Mesothelial cell of epicardium (in vitro differentiated cells): ENCODE data around the gene KLHL29. TPM values are rescaled to one million over a fixed set of nuclear protein-coding genes. Genes with fewer than 3 reads are reported as not detected.

Experiments used
- DNase-seq, 2 experiments: peaks; one replicate each; pipeline ENCODE4 v3.0.0; 2021; ENCODE audit warnings: low spot score in 2 of 2; ENCODE audit not compliant: unreplicated experiment in 2 of 2
- H3K27ac Mint-ChIP-seq: 2 replicates; pipeline ENCODE4 v1.8.0; 2021; ENCODE audit warnings: mixed read lengths
- H3K27me3 Mint-ChIP-seq: 2 replicates; pipeline ENCODE4 v1.8.0; 2021; ENCODE audit warnings: low read depth, mixed read lengths
- H3K36me3 Mint-ChIP-seq: 2 replicates; pipeline ENCODE4 v1.8.0; 2021; ENCODE audit warnings: mixed read lengths
- H3K4me1 Mint-ChIP-seq: 2 replicates; pipeline ENCODE4 v1.8.0; 2021; ENCODE audit warnings: mixed read lengths
- H3K4me3 Mint-ChIP-seq: 2 replicates; pipeline ENCODE4 v1.8.0; 2021; ENCODE audit warnings: mild to moderate bottlenecking, moderate library complexity, mixed read lengths
- H3K9me3 Mint-ChIP-seq: 2 replicates; pipeline ENCODE4 v1.8.0; 2021; ENCODE audit warnings: mixed read lengths
- CTCF ChIP-seq: fragments of 200-600 bp; sonication (generic); IDR thresholded peaks from one replicate; pipeline ENCODE4 v1.5.0; 2021; ENCODE audit warnings: antibody characterized with exemption; ENCODE audit not compliant: unreplicated experiment
- total RNA-seq: library from RNA; stranded (reverse); gene quantifications from 3 replicates; pipeline ENCODE4 v1.2.1, GENCODE V29; 2021

KLHL29 gene
- total RNA-seq, 1 donor from 2014 or later: 28.3 TPM

- TF ChIP-seq CTCF: no peak
- Mint-ChIP-seq H3K4me1 (peaks cover 4% of the 10 kb centered on the region), H3K27ac (no peak overlapping the region), H3K27me3 (no peaks in the 10 kb centered on the region), H3K9me3 (peaks cover 3% of the 10 kb centered on the region), H3K36me3 (no peaks in the 10 kb centered on the region), H3K4me3 (no peak overlapping the region)
- no peak for DNase-seq
Observed at GRCh38 chr2:23603581-23603980, 218.6 kb downstream of the KLHL29 start.

GRCh38 chr2:23604731-23605130 lies 219.8 kb downstream of the KLHL29 start:
- Mint-ChIP-seq H3K4me1 (peaks cover 4% of the 10 kb centered on the region), H3K27me3 (no peaks in the 10 kb centered on the region), H3K9me3 (peaks cover 11% of the 10 kb centered on the region), H3K36me3 (peaks cover 4% of the 10 kb centered on the region), H3K4me3 (no peak overlapping the region), H3K27ac (no peak overlapping the region)
- DNase-seq: no peak
- no peak for TF ChIP-seq CTCF

- Mint-ChIP-seq H3K4me3 (no peak overlapping the region), H3K36me3 (peaks cover 4% of the 10 kb centered on the region), H3K27me3 (no peaks in the 10 kb centered on the region), H3K9me3 (peaks cover 11% of the 10 kb centered on the region), H3K27ac (no peak overlapping the region), H3K4me1 (peaks cover 4% of the 10 kb centered on the region)
- DNase-seq: no peak
- no peak for TF ChIP-seq CTCF
Observed at GRCh38 chr2:23605236-23605635, 220.3 kb downstream of the KLHL29 start.

GRCh38 chr2:23606196-23606595 lies 221.2 kb downstream of the KLHL29 start:
- Mint-ChIP-seq H3K27me3 (no peaks in the 10 kb centered on the region), H3K9me3 (peaks cover 20% of the 10 kb centered on the region), H3K27ac (no peak overlapping the region), H3K4me1 (peaks cover 4% of the 10 kb centered on the region), H3K36me3 (peaks cover 11% of the 10 kb centered on the region), H3K4me3 (no peak overlapping the region)
- TF ChIP-seq CTCF: no peak
- no peak for DNase-seq

GRCh38 chr2:23606968-23607367 lies 222.0 kb downstream of the KLHL29 start:
- H3K9me3 Mint-ChIP-seq: peaks cover 28% of the 10 kb centered on the region
- no peak overlapping the region for H3K27ac Mint-ChIP-seq
- no peak overlapping the region for H3K4me3 Mint-ChIP-seq
- DNase-seq: no peak
- no peak for TF ChIP-seq CTCF
- peaks cover 19% of the 10 kb centered on the region for H3K36me3 Mint-ChIP-seq
- peaks cover 4% of the 10 kb centered on the region for H3K4me1 Mint-ChIP-seq
- no peaks in the 10 kb centered on the region for H3K27me3 Mint-ChIP-seq

- Mint-ChIP-seq H3K4me3 (no peak overlapping the region), H3K4me1 (peaks cover 4% of the 10 kb centered on the region)
Observed at GRCh38 chr2:23607925-23608324, 222.9 kb downstream of the KLHL29 start.

More at GRCh38 chr2:23607925-23608324, 222.9 kb downstream of the KLHL29 start:
- no peaks in the 10 kb centered on the region for H3K27me3 Mint-ChIP-seq
- H3K36me3 Mint-ChIP-seq: peaks cover 21% of the 10 kb centered on the region
- peaks cover 35% of the 10 kb centered on the region for H3K9me3 Mint-ChIP-seq
- H3K27ac Mint-ChIP-seq: no peak overlapping the region
- no peak for TF ChIP-seq CTCF
- DNase-seq: no peak
